Endometrial microvascular endothelial cells (primary cell): ENCODE data around the gene ESYT1. TPM values are rescaled to one million over a fixed set of nuclear protein-coding genes. Genes with fewer than 3 reads are reported as not detected.
"Not testable (repeated sequence)": the region's sequence is repeated elsewhere in the genome, so short reads cannot be mapped to it uniquely, and the experiment has no call there.

Experiments
- in situ Hi-C: cut with HindIII; loops from 2 replicates; pipeline ENCODE4 v1.10.0; 2017; ENCODE audit warnings: low sequenced_read_pairs, low pct_unique_long_range_greater_than_20kb; ENCODE audit errors: inconsistent ontology term
- total RNA-seq: library from RNA; depleted of rRNA; stranded (reverse); fragments of >200 nt; gene quantifications from one replicate; pipeline ENCODE4 v1.2.3, GENCODE V29; 2015; ENCODE audit errors: inconsistent ontology term

ESYT1 gene
- total RNA-seq, 1 donor from 2014 or later: 193 TPM

- in situ Hi-C loops: no loop called here
Observed at GRCh38 chr12:56103066-56103711, 24.9 kb upstream of the ESYT1 start.

- in situ Hi-C loops: no loop called here
Observed at GRCh38 chr12:56103823-56104108, 24.3 kb upstream of the ESYT1 start.

GRCh38 chr12:56104109-56104814, 23.8 kb upstream of the ESYT1 start, which contains the start of gene PA2G4:
TSS of gene PA2G4 (plus strand) at chr12:56104559. CDS start at chr12:56104738, 179 bp downstream.
- in situ Hi-C loops: no loop called here

GRCh38 chr12:56104815-56105608, 23.1 kb upstream of the ESYT1 start:
- in situ Hi-C loops: no loop called here

GRCh38 chr12:56105609-56105902, 22.5 kb upstream of the ESYT1 start:
- in situ Hi-C loops: no loop called here

- in situ Hi-C loops: no loop called here
Observed at GRCh38 chr12:56107242-56107641, 20.8 kb upstream of the ESYT1 start.

GRCh38 chr12:56110571-56110970, 17.5 kb upstream of the ESYT1 start:
- in situ Hi-C loops: no loop called here

GRCh38 chr12:56114084-56114483, 14.0 kb upstream of the ESYT1 start:
- in situ Hi-C loops: no loop called here

GRCh38 chr12:56115329-56115728, 12.7 kb upstream of the ESYT1 start:
- in situ Hi-C loops: no loop called here

GRCh38 chr12:56116267-56117081, 11.6 kb upstream of the ESYT1 start, which contains the start of gene RPL41:
TSS of gene RPL41 (plus strand) at chr12:56116633.
- in situ Hi-C loops: no loop called here

- in situ Hi-C loops: not testable (repeated sequence)
Observed at GRCh38 chr12:56117082-56117706, 10.9 kb upstream of the ESYT1 start.

GRCh38 chr12:56117778-56118687, 10.0 kb upstream of the ESYT1 start, which contains the start of gene ZC3H10:
TSS of gene ZC3H10 (plus strand) at chr12:56118266. CDS start at chr12:56120563, 2,297 bp downstream.
- in situ Hi-C loops: no loop called here

- in situ Hi-C loops: no loop called here
Observed at GRCh38 chr12:56118688-56119357, 9.2 kb upstream of the ESYT1 start.

GRCh38 chr12:56119361-56119796, 8.7 kb upstream of the ESYT1 start:
- in situ Hi-C loops: no loop called here

- in situ Hi-C loops: no loop called here
Observed at GRCh38 chr12:56120158-56120846, 7.8 kb upstream of the ESYT1 start.

GRCh38 chr12:56121204-56121870, 6.7 kb upstream of the ESYT1 start:
- in situ Hi-C loops: no loop called here
